Astrocyte (in vitro differentiated cells and primary cell): Measurements from ENCODE around the gene CRYM.

Experiments used
- CTCF ChIP-seq: IDR thresholded peaks from 2 replicates; pipeline ENCODE4 v1.5.1; 2011; ENCODE audit warnings: low read depth, mild to moderate bottlenecking, inconsistent platforms, low read length, moderate library complexity; ENCODE audit not compliant: insufficient read depth
- EZH2 ChIP-seq: IDR thresholded peaks from 2 replicates; pipeline ENCODE4 v1.6.1; 2012; ENCODE audit warnings: mild to moderate bottlenecking, low read length, inconsistent platforms; ENCODE audit not compliant: insufficient read depth

- TF ChIP-seq CTCF (no peak), EZH2 (no peak)
Measured at GRCh38 chr16:21302898-21303528, 24.9 kb upstream of the CRYM start.
